ENCODE data around the gene GALNT18.

- TF ChIP-seq NANOG (IDR thresholded peaks at IDR 0.05; ENCODE audit: borderline replicate concordance): no peak
- no peak for TF ChIP-seq CTCF (conservative IDR thresholded peaks at IDR 0.05; ENCODE audit: low read depth in 2 of 2)
- TF ChIP-seq EZH2 (IDR thresholded peaks at IDR 0.05; ENCODE audit: low read depth, unreplicated experiment): no peak
- TF ChIP-seq JUNB (IDR thresholded peaks at IDR 0.05; ENCODE audit: unreplicated experiment): no peak
- no peak for TF ChIP-seq REST (IDR thresholded peaks at IDR 0.05; ENCODE audit: unreplicated experiment)
- TF ChIP-seq EZH2phosphoT487 (IDR thresholded peaks at IDR 0.05; ENCODE audit: unreplicated experiment): no peak
- TF ChIP-seq POLR2AphosphoS5 (IDR thresholded peaks at IDR 0.05; ENCODE audit: low read depth): no peak
- TF ChIP-seq CREB1 (CRISPR knock-in tag; IDR thresholded peaks at IDR 0.05; ENCODE audit: low read depth): no peak
- no peak for TF ChIP-seq ETS1 (IDR thresholded peaks at IDR 0.05)
- TF ChIP-seq ZNF462 (CRISPR knock-in tag; IDR thresholded peaks at IDR 0.05): no peak
Observed at GRCh38 chr11:11309906-11310305, 311.9 kb downstream of the GALNT18 start.
